Fibroblast of mammary gland (primary cell): ENCODE measurements around the gene MYOG.
A peak's percentile ranks its signal among the peaks of the same experiment; 100 is the strongest.

Experiments
- DNase-seq: peaks from one replicate; pipeline ENCODE4 v3.0.0-alpha.2; 2010; ENCODE audit warnings: low read depth
- H3K4me3 ChIP-seq: 2 replicates; pipeline ENCODE4 v1.5.1; 2011; ENCODE audit warnings: low read depth, mild to moderate bottlenecking, low read length, moderate library complexity; ENCODE audit not compliant: control insufficient read depth
- TF ChIP-seq, protein P1 (sequence below): conservative IDR thresholded peaks from 2 replicates; pipeline ENCODE4 v1.5.1; 2011; ENCODE audit warnings: low read depth, low read length, inconsistent platforms; ENCODE audit not compliant: control insufficient read depth, insufficient read depth

Gene MYOG

DNA sequence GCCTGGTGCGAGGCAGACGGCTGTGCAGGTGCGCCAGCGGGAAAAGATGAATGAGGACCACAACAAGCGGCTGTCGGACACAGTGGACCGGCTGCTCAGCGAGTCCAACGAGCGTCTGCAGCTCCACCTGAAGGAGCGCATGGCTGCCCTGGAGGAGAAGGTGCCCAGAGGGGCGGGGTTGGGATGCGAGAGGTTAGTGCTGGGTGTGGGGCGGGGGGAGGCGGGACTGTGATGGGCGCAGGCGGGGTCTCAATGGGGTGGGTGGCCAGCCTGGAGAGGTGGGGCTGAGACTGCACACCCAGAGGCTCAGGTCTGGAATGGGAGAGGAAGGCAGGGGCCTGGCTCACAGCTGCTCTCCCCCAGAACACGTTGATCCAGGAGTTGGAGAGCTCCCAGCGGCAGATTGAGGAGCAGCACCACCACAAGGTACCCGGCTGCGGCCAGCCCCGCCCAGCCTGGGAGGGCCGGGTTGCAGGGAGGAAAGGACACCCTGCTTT lies 37.2 kb downstream of the MYOG start:
- no peak overlapping the region for H3K4me3 ChIP-seq
- no peak for DNase-seq
- TF ChIP-seq, protein P1, sequence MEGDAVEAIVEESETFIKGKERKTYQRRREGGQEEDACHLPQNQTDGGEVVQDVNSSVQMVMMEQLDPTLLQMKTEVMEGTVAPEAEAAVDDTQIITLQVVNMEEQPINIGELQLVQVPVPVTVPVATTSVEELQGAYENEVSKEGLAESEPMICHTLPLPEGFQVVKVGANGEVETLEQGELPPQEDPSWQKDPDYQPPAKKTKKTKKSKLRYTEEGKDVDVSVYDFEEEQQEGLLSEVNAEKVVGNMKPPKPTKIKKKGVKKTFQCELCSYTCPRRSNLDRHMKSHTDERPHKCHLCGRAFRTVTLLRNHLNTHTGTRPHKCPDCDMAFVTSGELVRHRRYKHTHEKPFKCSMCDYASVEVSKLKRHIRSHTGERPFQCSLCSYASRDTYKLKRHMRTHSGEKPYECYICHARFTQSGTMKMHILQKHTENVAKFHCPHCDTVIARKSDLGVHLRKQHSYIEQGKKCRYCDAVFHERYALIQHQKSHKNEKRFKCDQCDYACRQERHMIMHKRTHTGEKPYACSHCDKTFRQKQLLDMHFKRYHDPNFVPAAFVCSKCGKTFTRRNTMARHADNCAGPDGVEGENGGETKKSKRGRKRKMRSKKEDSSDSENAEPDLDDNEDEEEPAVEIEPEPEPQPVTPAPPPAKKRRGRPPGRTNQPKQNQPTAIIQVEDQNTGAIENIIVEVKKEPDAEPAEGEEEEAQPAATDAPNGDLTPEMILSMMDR, result no peak

DNA sequence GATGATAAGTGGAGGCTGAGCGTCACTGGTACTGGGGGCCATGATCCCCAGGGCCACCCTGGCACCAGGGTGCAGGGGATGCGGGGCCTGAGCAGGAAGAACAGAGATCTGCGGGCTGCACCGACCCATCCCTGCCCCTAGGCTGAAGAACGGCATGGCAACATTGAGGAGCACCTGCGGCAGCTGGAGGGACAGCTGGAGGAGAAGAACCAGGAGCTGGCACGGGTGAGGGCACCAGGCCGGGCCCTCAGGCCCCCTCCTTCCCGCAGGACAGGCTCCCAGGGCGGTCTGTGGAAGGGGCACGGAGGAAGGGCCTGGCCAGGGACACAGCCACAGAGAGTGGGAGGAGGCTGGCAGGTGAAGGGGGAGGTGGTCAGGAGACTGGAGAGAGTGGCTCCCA lies 37.7 kb downstream of the MYOG start:
- no peak overlapping the region for H3K4me3 ChIP-seq
- no peak for DNase-seq
- TF ChIP-seq, protein P1, result no peak

DNA sequence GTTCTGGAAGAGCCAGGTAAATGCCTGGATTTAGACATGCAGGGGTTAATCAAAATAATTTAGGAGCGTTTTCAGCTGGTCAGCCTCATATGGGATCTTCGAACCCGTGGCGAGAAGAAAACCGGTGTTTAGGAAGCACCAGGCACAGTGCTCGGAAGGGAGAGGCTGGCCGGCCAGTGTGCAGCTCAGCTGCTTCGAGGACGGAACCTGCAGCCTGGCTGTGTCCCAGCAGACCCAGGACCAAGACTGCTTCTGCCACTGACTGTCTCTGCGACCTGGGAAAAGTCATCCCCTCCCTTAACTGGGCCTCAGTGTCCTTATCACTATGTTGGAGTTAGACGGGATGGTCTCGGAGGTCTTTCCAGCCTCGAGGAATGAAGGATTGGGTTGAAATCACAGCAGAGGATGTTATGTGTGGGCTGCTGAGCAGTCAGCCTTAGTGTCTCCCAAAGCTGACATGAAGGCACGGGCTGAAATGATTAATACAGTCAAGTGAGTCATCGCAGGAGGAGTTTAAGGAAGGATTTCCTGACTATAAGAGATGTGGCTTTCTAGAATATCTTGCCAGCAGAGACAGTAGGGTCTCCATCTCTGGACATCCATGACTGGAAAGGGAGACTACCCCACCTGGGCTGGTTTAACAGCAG lies 38.7 kb downstream of the MYOG start:
- peak; percentile 85 for DNase-seq
- TF ChIP-seq, protein P1, result no peak
- H3K4me3 ChIP-seq, result no peak overlapping the region

DNA sequence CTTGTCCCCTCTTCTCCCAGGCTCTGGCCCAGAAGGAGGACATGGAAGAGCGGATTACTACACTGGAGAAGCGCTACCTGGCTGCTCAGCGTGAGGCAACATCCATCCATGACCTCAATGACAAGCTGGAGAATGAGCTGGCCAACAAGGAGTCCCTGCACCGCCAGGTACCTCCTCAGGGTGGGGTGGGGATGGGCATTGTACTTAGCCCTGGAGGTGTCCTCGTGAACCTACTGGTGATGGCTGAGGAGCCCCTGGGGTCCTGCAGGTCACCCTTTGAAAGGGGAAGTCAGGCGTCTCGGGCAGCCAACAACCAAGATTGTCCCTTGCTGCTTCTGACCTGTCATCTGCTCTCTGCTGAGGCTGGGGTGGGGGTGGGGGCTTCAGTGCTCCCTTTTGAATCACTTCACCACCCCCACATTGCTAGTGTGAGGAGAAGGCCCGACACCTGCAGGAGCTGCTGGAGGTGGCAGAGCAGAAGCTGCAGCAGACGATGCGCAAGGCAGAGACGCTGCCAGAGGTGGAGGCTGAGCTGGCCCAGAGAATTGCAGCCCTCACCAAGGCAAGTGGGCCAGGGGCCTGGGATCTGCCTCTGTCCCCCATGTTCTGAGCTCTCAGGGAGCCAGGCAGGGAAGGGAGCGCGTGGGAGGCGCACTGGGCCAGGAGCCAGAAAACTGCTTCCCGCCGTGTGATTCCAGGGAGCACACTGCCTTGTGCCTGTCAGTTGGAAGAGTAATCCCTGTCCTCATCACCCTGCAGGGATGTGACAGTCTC lies 39.8 kb downstream of the MYOG start:
- DNase-seq, result peak; percentile 44
- TF ChIP-seq, protein P1, result no peak
- H3K4me3 ChIP-seq, result no peak overlapping the region

DNA sequence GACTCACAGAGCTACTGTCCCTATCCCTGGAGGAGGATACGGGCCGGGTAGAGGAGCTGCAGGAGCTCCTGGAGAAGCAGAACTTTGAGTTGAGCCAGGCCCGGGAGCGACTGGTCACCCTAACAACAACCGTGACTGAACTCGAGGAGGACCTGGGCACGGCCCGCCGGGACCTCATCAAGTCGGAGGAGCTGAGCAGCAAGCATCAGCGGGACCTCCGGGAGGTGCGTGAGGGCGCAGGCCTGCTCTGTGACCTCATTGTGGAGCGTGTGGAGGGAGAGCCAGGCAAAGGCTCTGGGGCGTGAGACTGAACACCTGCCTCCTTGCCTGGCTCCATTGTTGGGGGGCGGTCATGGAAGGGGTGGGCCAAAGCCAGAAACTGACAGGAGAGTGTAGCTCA lies 40.5 kb downstream of the MYOG start:
- H3K4me3 ChIP-seq, result no peak overlapping the region
- TF ChIP-seq, protein P1, result no peak
- DNase-seq, result no peak

DNA sequence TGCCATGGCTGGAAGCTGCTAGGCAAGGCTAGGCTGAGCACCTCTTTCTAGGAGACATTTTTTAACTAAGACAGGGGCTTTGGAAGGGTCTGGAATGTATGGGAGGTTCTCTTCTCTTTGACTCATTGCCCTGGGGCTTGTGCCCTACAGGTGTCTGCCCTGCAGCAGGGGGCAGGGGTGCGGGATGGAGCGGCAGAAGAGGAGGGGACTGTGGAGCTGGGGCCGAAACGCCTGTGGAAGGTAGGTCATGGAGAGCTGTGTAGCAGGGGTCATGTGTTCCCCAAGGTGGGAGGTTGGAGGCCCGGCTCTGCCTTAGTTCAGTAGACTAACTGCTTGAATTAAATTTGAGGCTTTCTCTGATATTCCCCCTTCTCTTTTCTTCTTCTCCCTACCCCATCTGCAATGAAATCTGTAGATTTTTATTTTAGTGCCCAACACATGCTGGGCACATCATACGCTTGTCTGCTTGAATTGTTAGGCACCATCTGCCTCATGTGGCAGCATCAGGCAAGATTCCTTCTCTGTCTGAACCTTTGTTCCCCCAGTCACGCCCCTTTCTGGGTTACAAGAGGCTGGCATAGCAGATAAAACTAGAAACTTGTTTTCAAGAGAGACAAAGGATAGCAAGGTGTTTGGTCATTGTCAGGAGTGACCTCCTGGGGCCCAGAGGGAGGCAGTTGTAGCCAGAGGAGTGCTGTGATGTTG lies 41.1 kb downstream of the MYOG start:
- H3K4me3 ChIP-seq, result no peak overlapping the region
- TF ChIP-seq, protein P1, result no peak
- no peak for DNase-seq
